GM18951 (cell line): ENCODE data around the gene PKP3.
"Not testable (repeated sequence)": the region's sequence is repeated elsewhere in the genome, so short reads cannot be mapped to it uniquely, and the experiment has no call there.

ENCODE experiments used
- POLR2A ChIP-seq: IDR thresholded peaks from 4 replicates; pipeline ENCODE4 v1.6.1; 2011; ENCODE audit warnings: mild to moderate bottlenecking; ENCODE audit not compliant: insufficient read length, insufficient read depth; ENCODE audit errors: extremely low read depth
- in situ Hi-C: fragments of 300-500 bp; cut with MboI; formaldehyde crosslinking; loops from one replicate; pipeline ENCODE4 v1.12.0; 2022; ENCODE audit warnings: low sequenced_read_pairs, mixed read lengths, inconsistent platforms; ENCODE audit not compliant: unreplicated experiment

Gene PKP3

GRCh38 chr11:422249-422656, 28.2 kb downstream of the PKP3 start:
- in situ Hi-C loops, result no loop called here
- TF ChIP-seq POLR2A, result no peak

GRCh38 chr11:424232-424631, 30.2 kb downstream of the PKP3 start:
- TF ChIP-seq POLR2A, result no peak
- in situ Hi-C loops, result no loop called here

GRCh38 chr11:424766-425165, 30.8 kb downstream of the PKP3 start:
- in situ Hi-C loops, result not testable (repeated sequence)

GRCh38 chr11:425301-425700, 31.3 kb downstream of the PKP3 start:
- TF ChIP-seq POLR2A, result no peak

GRCh38 chr11:426851-427250, 32.8 kb downstream of the PKP3 start:
- TF ChIP-seq POLR2A, result no peak
- in situ Hi-C loops, result no loop called here

More at GRCh38 chr11:425301-425700, 31.3 kb downstream of the PKP3 start:
- in situ Hi-C loops, result no loop called here

GRCh38 chr11:428295-428694, 34.3 kb downstream of the PKP3 start:
- TF ChIP-seq POLR2A, result no peak
- in situ Hi-C loops, result no loop called here

- no peak for TF ChIP-seq POLR2A
- in situ Hi-C loops, result no loop called here
These were observed 35.4 kb downstream of the PKP3 start for GRCh38 chr11:429391-429790.

- in situ Hi-C loops, result no loop called here
- no peak for TF ChIP-seq POLR2A
These were observed 36.0 kb downstream of the PKP3 start for GRCh38 chr11:429931-430456.

- no peak for TF ChIP-seq POLR2A
- in situ Hi-C loops, result no loop called here
These were observed 37.9 kb downstream of the PKP3 start for GRCh38 chr11:431921-432320.

GRCh38 chr11:432501-433100, 38.6 kb downstream of the PKP3 start:
- TF ChIP-seq POLR2A, result no peak
- in situ Hi-C loops, result no loop called here

GRCh38 chr11:433111-433510, 39.1 kb downstream of the PKP3 start:
- TF ChIP-seq POLR2A, result no peak
- in situ Hi-C loops, result no loop called here

GRCh38 chr11:433641-434040, 39.6 kb downstream of the PKP3 start:
- TF ChIP-seq POLR2A, result no peak
- in situ Hi-C loops, result no loop called here

GRCh38 chr11:434496-434895, 40.5 kb downstream of the PKP3 start:
- in situ Hi-C loops, result no loop called here
- TF ChIP-seq POLR2A, result no peak

- in situ Hi-C loops, result not testable (repeated sequence)
These were observed 41.2 kb downstream of the PKP3 start for GRCh38 chr11:434999-435740.

GRCh38 chr11:437228-437870, 43.3 kb downstream of the PKP3 start:
- TF ChIP-seq POLR2A, result no peak
- in situ Hi-C loops, result no loop called here
